ENCODE data around the gene S100A10.
A peak's percentile ranks its signal among the peaks of the same experiment; 100 is the strongest.

Gene S100A10

DNA sequence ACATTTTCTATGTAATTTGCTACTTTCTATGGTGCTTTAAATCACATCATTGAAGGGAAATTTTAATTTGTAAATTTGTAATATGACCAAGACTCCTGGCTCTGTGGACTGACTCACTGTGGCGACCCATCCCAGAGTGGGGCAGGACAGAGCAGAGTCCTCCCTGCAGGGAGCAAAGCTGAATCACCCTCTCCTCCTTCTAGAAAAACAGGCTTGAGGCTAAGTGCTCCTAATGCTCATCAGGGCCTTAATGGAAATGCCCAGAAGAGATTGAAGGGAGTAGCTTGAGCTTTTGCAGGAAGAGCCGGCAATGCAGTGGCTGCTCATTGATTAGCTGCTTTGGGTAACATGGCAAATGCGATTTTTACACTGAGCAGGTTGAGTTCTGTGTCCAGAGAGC lies 16.8 kb downstream of the S100A10 start:
- H3K4me3 ChIP-seq (ENCODE audit: low read depth, low read length) = no peak overlapping the region
- in situ Hi-C loops (cut with HindIII; ENCODE audit: low sequenced_read_pairs) = no loop called here
- DNase-seq (ENCODE audit: low read depth, low spot score) = peak; percentile 86
- TF ChIP-seq, protein P1, sequence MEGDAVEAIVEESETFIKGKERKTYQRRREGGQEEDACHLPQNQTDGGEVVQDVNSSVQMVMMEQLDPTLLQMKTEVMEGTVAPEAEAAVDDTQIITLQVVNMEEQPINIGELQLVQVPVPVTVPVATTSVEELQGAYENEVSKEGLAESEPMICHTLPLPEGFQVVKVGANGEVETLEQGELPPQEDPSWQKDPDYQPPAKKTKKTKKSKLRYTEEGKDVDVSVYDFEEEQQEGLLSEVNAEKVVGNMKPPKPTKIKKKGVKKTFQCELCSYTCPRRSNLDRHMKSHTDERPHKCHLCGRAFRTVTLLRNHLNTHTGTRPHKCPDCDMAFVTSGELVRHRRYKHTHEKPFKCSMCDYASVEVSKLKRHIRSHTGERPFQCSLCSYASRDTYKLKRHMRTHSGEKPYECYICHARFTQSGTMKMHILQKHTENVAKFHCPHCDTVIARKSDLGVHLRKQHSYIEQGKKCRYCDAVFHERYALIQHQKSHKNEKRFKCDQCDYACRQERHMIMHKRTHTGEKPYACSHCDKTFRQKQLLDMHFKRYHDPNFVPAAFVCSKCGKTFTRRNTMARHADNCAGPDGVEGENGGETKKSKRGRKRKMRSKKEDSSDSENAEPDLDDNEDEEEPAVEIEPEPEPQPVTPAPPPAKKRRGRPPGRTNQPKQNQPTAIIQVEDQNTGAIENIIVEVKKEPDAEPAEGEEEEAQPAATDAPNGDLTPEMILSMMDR (IDR thresholded peaks at IDR 0.05; ENCODE audit: low read depth, low read length) = no peak

DNA sequence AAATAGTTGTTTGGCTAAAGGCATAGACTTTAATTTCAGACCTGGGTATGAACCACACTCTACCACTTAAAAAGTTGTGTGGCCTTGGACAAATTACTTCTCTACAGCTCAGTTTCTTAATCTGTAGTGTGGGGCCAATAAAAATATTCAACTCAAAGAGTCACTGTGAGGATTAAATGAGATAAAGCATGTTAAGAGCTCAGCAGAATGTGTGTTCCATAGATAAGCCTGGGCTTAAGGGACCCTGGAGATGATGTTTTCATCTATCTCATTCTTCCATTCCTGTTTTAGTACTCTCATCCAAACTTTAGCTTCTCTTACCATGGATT lies 17.7 kb downstream of the S100A10 start:
- in situ Hi-C loops (cut with HindIII; ENCODE audit: low sequenced_read_pairs) = no loop called here
- TF ChIP-seq, protein P1 (IDR thresholded peaks at IDR 0.05; ENCODE audit: low read depth, low read length) = no peak
- H3K4me3 ChIP-seq (ENCODE audit: low read depth, low read length) = no peak overlapping the region
- no peak for DNase-seq (ENCODE audit: low read depth, low spot score)

DNA sequence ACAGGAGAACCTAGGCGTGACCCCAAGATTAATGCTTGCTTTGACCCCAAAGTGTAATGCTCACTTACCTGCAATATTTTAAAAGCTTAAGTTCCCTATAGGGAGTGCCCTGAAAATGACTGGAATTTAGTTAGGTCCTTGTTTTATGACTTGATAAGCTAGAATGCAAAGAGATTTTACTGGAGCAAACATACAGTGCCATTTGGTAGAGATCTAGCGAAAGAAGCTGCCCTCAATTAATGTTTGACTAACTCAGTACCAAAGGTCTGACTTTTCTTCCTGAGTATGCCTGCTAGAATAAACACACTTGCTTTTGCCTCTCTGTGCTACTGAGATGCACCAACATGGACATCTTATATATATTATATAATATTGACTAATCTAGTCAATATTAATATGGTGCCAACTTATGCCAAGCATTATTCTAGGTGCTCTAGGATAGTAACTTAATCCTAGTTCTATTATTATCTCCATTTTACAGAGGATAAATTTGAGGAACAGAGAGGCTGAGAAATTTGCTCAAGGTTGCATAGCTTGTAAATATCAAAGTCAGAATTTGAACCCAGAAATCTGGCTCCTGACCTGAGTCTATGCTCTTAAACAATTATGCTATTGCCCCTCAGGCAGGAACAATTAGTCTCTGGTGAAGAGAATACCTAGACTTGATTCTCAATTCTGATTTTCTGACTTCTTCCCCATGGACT lies 18.2 kb downstream of the S100A10 start:
- in situ Hi-C loops (cut with HindIII; ENCODE audit: low sequenced_read_pairs) = no loop called here
- TF ChIP-seq, protein P1 (IDR thresholded peaks at IDR 0.05; ENCODE audit: low read depth, low read length) = no peak

DNA sequence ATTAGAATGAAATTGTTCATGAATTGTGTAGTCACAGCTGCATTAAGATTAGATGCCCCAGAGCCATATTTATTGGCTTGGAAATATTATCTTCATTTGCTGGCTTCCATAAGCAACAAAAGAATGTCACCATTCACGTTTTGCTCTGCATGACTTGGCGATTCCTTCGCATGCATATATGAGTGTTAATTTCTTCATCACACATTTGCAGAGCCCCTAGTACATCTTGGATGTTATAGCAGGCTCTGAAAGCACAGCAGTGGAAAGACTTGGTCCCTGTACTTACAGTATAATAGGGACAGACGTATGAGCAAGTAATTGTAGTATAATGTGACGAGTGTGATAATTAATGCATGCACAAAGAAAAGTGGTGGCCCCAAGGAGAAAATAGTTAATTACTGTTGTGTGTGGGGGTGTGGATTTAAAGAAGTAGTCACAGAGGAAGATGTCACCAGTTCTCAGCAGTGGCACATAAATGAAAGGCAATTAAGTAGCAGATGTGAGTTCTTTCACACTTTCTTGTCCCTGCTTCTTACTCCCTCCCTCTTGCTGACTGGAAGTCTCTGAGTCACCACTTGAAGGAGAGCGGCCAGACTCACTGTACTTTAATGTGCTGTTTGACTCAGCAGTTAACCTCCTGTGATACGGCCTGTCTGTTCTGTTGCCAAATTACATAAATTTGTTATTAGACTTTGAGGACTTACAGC lies 21.0 kb downstream of the S100A10 start:
- no peak overlapping the region for H3K4me3 ChIP-seq (ENCODE audit: low read depth, low read length)
- in situ Hi-C loops (cut with HindIII; ENCODE audit: low sequenced_read_pairs) = no loop called here
- DNase-seq (ENCODE audit: low read depth, low spot score) = peak; percentile 87
- TF ChIP-seq, protein P1 (IDR thresholded peaks at IDR 0.05; ENCODE audit: low read depth, low read length) = no peak

More for the DNA sequence above, 18.2 kb downstream of the S100A10 start:
- no peak overlapping the region for H3K4me3 ChIP-seq (ENCODE audit: low read depth, low read length)
- DNase-seq (ENCODE audit: low read depth, low spot score) = no peak

DNA sequence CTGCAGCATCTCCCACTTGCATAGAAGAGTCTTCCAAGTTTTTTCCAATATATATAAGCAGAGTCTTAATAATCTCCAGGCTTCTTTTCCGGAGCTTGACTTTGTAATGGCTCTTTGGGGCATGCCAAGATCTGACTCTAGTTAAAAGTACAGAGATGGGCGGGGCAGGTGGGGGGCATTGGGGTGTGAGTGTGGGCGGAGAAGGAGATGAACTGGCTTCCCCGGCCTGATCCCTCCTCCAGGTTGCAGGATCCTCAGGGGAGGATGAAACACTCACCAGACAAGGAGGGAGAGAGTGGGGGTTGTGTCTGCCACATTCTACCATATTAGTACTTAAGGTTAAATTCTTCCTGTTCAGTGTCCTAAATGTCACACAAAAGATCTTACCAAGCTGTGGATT lies 23.0 kb downstream of the S100A10 start:
- TF ChIP-seq, protein P1 (IDR thresholded peaks at IDR 0.05; ENCODE audit: low read depth, low read length) = no peak
- no peak for DNase-seq (ENCODE audit: low read depth, low spot score)

DNA sequence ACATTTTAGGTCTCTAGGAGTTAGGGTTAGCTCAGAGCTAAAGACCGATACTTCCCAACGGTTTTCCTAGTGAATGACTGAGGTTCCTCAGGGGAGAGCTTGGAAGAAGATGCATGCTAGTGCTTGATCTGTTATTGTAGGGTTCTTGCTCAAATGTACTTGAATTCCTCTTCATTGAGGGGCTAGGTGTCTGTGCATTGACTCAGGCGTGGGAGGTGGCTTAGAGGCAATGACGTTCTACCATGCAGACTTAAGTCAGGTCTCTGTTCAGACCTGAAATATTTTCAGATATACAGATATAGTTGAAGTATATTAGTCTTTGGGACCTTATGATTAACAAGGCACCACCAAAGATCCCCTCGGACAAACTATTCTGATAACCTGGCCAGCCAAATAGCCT lies 23.5 kb downstream of the S100A10 start:
- DNase-seq (ENCODE audit: low read depth, low spot score) = no peak
- in situ Hi-C loops (cut with HindIII; ENCODE audit: low sequenced_read_pairs) = no loop called here
- H3K4me3 ChIP-seq (ENCODE audit: low read depth, low read length) = no peak overlapping the region

More for the DNA sequence above, 23.0 kb downstream of the S100A10 start:
- no peak overlapping the region for H3K4me3 ChIP-seq (ENCODE audit: low read depth, low read length)
- in situ Hi-C loops (cut with HindIII; ENCODE audit: low sequenced_read_pairs) = no loop called here

More for the DNA sequence above, 23.5 kb downstream of the S100A10 start:
- TF ChIP-seq, protein P1 (IDR thresholded peaks at IDR 0.05; ENCODE audit: low read depth, low read length) = no peak

Measured in astrocyte of the spinal cord (primary cell).